Colonic mucosa (tissue), 4 donors: Measurements from ENCODE around the gene RABL2B. TPM values are rescaled to one million over a fixed set of nuclear protein-coding genes. Genes with fewer than 3 reads are reported as not detected.

Experiments used
- DNase-seq: peaks from one replicate; pipeline ENCODE4 v3.0.0-alpha.2; 2020
- H3K27ac ChIP-seq: fragments of 200-600 bp; one replicate; pipeline ENCODE4 v1.8.0; 2021
- H3K27me3 ChIP-seq: fragments of 200-600 bp; one replicate; pipeline ENCODE4 v1.8.0; 2021
- H3K36me3 ChIP-seq: fragments of 200-600 bp; one replicate; pipeline ENCODE4 v1.8.0; 2021
- H3K4me1 ChIP-seq: fragments of 200-600 bp; one replicate; pipeline ENCODE4 v1.8.0; 2021; ENCODE audit warnings: mild to moderate bottlenecking
- H3K4me3 ChIP-seq: fragments of 200-600 bp; one replicate; pipeline ENCODE4 v1.8.0; 2021
- H3K9ac ChIP-seq, 2 donors: one replicate each; pipeline ENCODE4 v1.7.0; 2013; ENCODE audit warnings: control low read depth in 2 of 2, low read depth in 2 of 2, low read length in 2 of 2
- H3K9me3 ChIP-seq: fragments of 200-600 bp; one replicate; pipeline ENCODE4 v1.8.0; 2021
- CTCF ChIP-seq: fragments of 200-600 bp; IDR thresholded peaks from one replicate; pipeline ENCODE4 v1.8.0; 2022; ENCODE audit warnings: antibody characterized with exemption, mild to moderate bottlenecking
- intact Hi-C: fragments of 100-400 bp; cut with DNase I; formaldehyde crosslinking; loops from one replicate; pipeline ENCODE4 v1.14.1; 2022
- total RNA-seq, 2 donors: library from RNA; stranded (reverse); fragmentation: NEBNext Ultra II Directional in 1 of 2; extraction: Animal tissue kit (Norgen Biotek cat#: 25700) in 1 of 2; gene quantifications; one replicate each; pipeline ENCODE4 v1.2.1, GENCODE V29; 2021
- donor health status: healthy.
- donor health status: DM: no; HTN: no; CAD: no.
- donor health status: DM: no; HTN: no; CAD: no.

Gene RABL2B
- total RNA-seq, 2 donors from 2014 or later, result 14.3 to 23.9 TPM

- Histone ChIP-seq H3K9me3 (no peaks in the 10 kb centered on the region), H3K9ac (no peak overlapping the region), H3K4me3 (no peak overlapping the region), H3K27ac (no peak overlapping the region), H3K4me1 (peaks cover 6% of the 10 kb centered on the region), H3K27me3 (no peaks in the 10 kb centered on the region), H3K36me3 (no peaks in the 10 kb centered on the region)
- no peak for DNase-seq
- TF ChIP-seq CTCF, result no peak
- intact Hi-C loops, result no loop called here
Observed at GRCh38 chr22:50733521-50734342, 49.7 kb downstream of the RABL2B start.

- no peak for DNase-seq
- Histone ChIP-seq H3K36me3 (no peaks in the 10 kb centered on the region), H3K27me3 (no peaks in the 10 kb centered on the region), H3K4me1 (peaks cover 6% of the 10 kb centered on the region), H3K4me3 (no peak overlapping the region), H3K9ac (no peak overlapping the region), H3K9me3 (no peaks in the 10 kb centered on the region), H3K27ac (no peak overlapping the region)
- no peak for TF ChIP-seq CTCF
- intact Hi-C loops, result no loop called here
Observed at GRCh38 chr22:50732681-50733080, 50.8 kb downstream of the RABL2B start.

- peaks cover 6% of the 10 kb centered on the region for H3K4me1 ChIP-seq
- H3K9me3 ChIP-seq, result no peaks in the 10 kb centered on the region
- H3K4me3 ChIP-seq, result no peak overlapping the region
- peak; percentile 77 for TF ChIP-seq CTCF
- intact Hi-C loops, result no loop called here
- H3K9ac ChIP-seq, result no peak overlapping the region
- no peaks in the 10 kb centered on the region for H3K36me3 ChIP-seq
- H3K27ac ChIP-seq, result no peak overlapping the region
- peak; percentile 36 for DNase-seq
- H3K27me3 ChIP-seq, result no peaks in the 10 kb centered on the region
Observed at GRCh38 chr22:50731811-50732624, 51.4 kb downstream of the RABL2B start.

GRCh38 chr22:50730941-50731661 is 52.3 kb downstream of the RABL2B start:
- no peak for TF ChIP-seq CTCF
- H3K4me1 ChIP-seq, result peaks cover 6% of the 10 kb centered on the region
- intact Hi-C loops, result no loop called here
- H3K9me3 ChIP-seq, result no peaks in the 10 kb centered on the region
- no peaks in the 10 kb centered on the region for H3K27me3 ChIP-seq
- H3K27ac ChIP-seq, result no peak overlapping the region
- no peak for DNase-seq
- H3K9ac ChIP-seq, result no peak overlapping the region
- H3K36me3 ChIP-seq, result no peaks in the 10 kb centered on the region
- no peak overlapping the region for H3K4me3 ChIP-seq
